H1 (cell line): ENCODE measurements around the gene SEPTIN5. TPM values are rescaled to one million over a fixed set of nuclear protein-coding genes. Genes with fewer than 3 reads are reported as not detected.

Experiments
- ASH2L ChIP-seq: fragments of 200-600, 300-600 bp; sonication (generic); IDR thresholded peaks from one replicate; pipeline ENCODE4 v1.7.1; 2017; ENCODE audit warnings: low read length
- CBX8 ChIP-seq: fragments of 300-800, 300-1000 bp; sonication (generic); IDR thresholded peaks from 2 replicates; pipeline ENCODE4 v1.7.1; 2016; ENCODE audit warnings: low read depth, low read length, borderline replicate concordance
- GABPA ChIP-seq: IDR thresholded peaks from 2 replicates; pipeline ENCODE4 v1.6.1; 2011; ENCODE audit warnings: mild to moderate bottlenecking, low read length, moderate library complexity, borderline replicate concordance; ENCODE audit not compliant: insufficient read depth
- JUN ChIP-seq: IDR thresholded peaks from 2 replicates; pipeline ENCODE4 v1.6.1; 2011; ENCODE audit warnings: low read depth, mild to moderate bottlenecking, improper control_type of control experiment, low read length
- KDM5A ChIP-seq: fragments of 200-600 bp; IDR thresholded peaks from 2 replicates; pipeline ENCODE4 v1.7.1; 2012; ENCODE audit warnings: mild to moderate bottlenecking, low read length, inconsistent platforms, mixed read lengths
- RAD21 ChIP-seq, 2 experiments: IDR thresholded peaks in 1 of 2; conservative IDR thresholded peaks in 1 of 2; 2 replicates each; pipeline ENCODE4 v1.6.1; 2011; ENCODE audit warnings: low read depth in 2 of 2, low read length in 2 of 2, improper control_type of control experiment in 1 of 2, inconsistent platforms in 1 of 2, mild to moderate bottlenecking in 1 of 2, moderate library complexity in 1 of 2
- RBBP5 ChIP-seq: IDR thresholded peaks from 2 replicates; pipeline ENCODE4 v1.7.1; 2012; ENCODE audit warnings: low read depth, mild to moderate bottlenecking, inconsistent platforms, low read length, moderate library complexity, borderline replicate concordance
- polyA plus RNA-seq, 7 experiments: library from polyadenylated mRNA; depleted of rRNA in 3 of 7; stranded (reverse) in 5 of 7; unstranded in 2 of 7; fragments of >200 nt in 5 of 7; fragments of 200-250 nt in 2 of 7; gene quantifications; 1 replicate in 5 of 7; 2 replicates in 1 of 7; 4 replicates in 1 of 7; pipeline versions ENCODE4 v1.2.1 to v1.2.3, GENCODE V29; 2011 to 2013; ENCODE audit warnings: missing spikeins in 2 of 7, mixed read lengths in 2 of 7
- total RNA-seq: library from RNA; stranded (reverse); fragmentation: NEBNext Ultra II Directional; extraction: Animal tissue kit (Norgen Biotek cat#: 25700); gene quantifications from 2 replicates; pipeline ENCODE4 v1.2.1, GENCODE V29; 2021

The SEPTIN5 gene
- total and polyA plus RNA-seq, 2 of the 8 experiments (the other 6 are each of a cell fraction or from before 2014, with no cell fraction given) = 6.0 to 8.6 TPM

GRCh38 chr22:19716041-19716828, 1.9 kb downstream of the SEPTIN5 start (continued):
- TF ChIP-seq GABPA (no peak), RAD21 (IDR thresholded peaks at IDR 0.05 in 1 of 2, conservative IDR thresholded peaks at IDR 0.05 in 1 of 2; ENCODE audit: low read depth in 2 of 2, low read length in 2 of 2) (no peak), RBBP5 (no peak), JUN (no peak), CBX8 (no peak), ASH2L (no peak), KDM5A (no peak)
